Activated CD4-positive, alpha-beta T cell treated with anti-CD3 and anti-CD28 coated beads, Interleukin-2, Interleukin-6, amounts not matched to agents 100 ng/mL and 50 ng/mL, durations not matched to agents 16 hours and 8 hours (primary cell): ENCODE measurements around the gene NDUFAF2.
"Not testable (repeated sequence)": the region's sequence is repeated elsewhere in the genome, so short reads cannot be mapped to it uniquely, and the experiment has no call there.

Experiments used
- DNase-seq: peaks from one replicate; pipeline ENCODE4 v3.0.0-alpha.2; 2020

Gene NDUFAF2

GRCh38 chr5:60993875-60994571 is 49.0 kb downstream of the NDUFAF2 start:
- no peak for DNase-seq

GRCh38 chr5:60996368-60996767 is 51.4 kb downstream of the NDUFAF2 start:
- DNase-seq: no peak

GRCh38 chr5:60997721-60998120 is 52.7 kb downstream of the NDUFAF2 start:
- no peak for DNase-seq

- no peak for DNase-seq
Measured at GRCh38 chr5:61000887-61001286, 55.9 kb downstream of the NDUFAF2 start.

DNA sequence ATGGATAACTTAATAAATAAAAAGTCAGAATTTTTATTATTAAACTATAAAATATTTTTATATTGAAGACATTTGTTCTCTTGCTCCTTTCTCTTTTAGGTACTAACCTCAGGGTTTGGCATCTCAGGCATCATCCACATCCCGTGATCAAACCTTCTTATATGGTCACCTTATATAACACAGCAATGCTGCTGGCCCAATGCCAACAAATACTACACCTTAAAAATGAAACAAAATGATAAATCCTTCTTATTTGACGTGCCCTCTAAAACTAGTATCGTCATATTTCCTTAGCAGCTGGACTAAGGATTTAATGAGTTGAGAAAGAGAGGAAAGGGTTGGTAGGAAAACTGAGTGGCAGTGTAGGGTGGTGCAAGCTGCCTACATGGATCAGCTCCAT is 56.6 kb downstream of the NDUFAF2 start:
- no peak for DNase-seq

- no peak for DNase-seq
Measured at GRCh38 chr5:61002611-61003355, 57.8 kb downstream of the NDUFAF2 start.

DNA sequence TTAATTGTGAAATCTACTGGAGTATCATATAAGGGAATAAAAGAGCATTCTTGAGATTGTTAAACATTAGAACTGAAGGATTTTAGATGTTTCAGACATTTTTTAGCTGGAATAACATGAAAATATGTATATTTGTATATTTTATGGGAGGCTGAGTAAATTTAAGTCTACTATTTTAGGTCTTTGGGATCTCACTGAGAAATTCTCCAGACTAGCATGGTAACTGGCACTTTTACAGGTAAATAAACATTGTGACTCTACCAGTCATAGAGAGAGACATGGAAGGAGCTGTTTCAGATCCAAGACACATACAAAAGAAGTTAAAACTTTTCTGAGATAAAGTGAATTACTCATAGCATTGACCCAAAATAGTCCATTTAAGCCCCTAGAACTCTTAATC is 59.4 kb downstream of the NDUFAF2 start:
- no peak for DNase-seq

DNA sequence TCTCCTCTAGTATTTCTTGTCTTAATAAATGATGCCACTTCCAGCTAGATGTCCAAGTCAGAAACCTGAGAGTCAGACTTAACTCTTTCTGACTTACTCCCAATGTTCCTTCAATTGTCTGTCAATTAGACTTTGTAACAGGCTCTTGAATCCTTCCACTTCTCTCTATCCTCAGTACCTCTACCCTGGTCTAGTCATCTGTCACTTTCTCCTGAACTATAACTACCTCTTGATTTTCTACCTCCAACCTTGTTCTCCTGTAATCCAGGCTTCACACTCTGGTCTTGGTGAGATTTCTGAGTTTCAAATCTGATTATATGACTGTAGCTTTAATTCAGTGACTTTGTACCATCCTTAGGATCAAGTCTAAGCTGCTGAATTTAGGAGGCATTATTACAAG is 64.9 kb downstream of the NDUFAF2 start:
- DNase-seq: no peak

GRCh38 chr5:61010467-61011454 is 65.8 kb downstream of the NDUFAF2 start:
- DNase-seq: no peak

- DNase-seq: no peak
Measured at GRCh38 chr5:61018062-61018461, 73.1 kb downstream of the NDUFAF2 start.

- no peak for DNase-seq
Measured at GRCh38 chr5:61019642-61020041, 74.6 kb downstream of the NDUFAF2 start.

GRCh38 chr5:61020415-61020814 is 75.4 kb downstream of the NDUFAF2 start:
- DNase-seq: no peak

GRCh38 chr5:61023131-61023530 is 78.1 kb downstream of the NDUFAF2 start:
- no peak for DNase-seq

GRCh38 chr5:61026004-61026403 is 81.0 kb downstream of the NDUFAF2 start:
- DNase-seq: no peak

DNA sequence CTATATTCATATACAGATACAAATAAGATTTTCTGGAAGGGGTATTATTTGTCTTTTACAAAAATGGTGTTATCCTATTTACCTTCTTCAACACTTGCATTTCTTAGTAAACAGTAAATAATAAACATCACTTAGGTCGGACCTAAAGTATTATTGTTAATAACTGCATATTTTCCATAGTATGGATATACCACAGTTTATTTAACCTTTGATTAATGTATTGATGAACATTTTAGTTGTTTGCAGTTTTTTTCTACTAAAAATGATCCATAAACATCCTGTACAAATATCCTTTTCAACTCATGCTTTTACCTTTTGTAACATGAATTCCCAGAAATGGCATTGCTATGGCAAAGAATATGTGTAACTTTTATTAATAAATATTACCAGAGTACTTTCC is 83.4 kb downstream of the NDUFAF2 start:
- DNase-seq: no peak

DNA sequence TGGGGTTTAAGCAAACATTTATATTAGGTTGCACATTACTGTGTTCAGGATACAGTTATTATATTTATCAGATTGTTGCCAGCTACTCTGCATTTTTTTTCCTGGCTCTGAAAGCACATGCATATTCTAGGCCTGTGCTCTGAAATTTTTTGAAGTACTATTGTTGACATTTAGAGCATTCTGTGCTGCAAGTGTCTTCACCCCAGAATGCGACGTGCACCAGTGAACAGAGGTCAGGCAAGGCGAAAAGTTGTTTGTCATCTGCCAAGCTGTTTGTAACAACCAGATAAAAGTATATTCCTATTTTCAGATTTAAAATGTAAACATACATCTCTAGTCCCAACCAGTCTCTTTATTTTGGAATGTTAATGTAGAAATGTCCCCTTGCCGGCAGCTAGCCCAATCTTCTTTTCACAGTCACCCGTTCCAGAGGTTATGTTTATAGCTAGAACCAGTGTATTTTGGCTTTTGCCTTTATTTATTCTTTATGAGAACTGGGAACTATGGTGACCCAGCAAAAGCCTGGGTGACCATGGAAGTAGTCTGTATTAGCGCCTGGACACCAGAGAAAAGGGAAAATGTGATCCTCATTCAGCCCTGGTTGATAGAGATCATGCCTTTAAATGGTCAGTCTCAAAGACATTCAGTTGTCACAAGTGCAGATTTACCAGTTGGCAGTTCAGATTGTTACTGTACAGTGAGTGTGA is 84.6 kb downstream of the NDUFAF2 start:
- no peak for DNase-seq

DNA sequence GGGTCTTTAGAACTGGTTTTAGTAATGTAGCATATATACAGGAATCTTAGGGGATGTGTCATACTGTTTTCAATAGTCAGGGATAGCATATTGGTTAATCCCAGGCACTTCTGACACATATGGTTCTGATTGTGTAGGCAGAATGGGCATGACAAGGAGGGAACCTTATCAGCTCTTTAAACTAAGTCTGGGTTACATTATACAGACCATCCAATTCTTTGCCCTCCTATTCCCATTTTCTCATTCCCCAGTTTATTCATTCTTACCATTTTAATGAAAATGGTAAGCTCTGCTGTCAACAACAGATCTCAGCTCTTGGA is 85.1 kb downstream of the NDUFAF2 start:
- no peak for DNase-seq

DNA sequence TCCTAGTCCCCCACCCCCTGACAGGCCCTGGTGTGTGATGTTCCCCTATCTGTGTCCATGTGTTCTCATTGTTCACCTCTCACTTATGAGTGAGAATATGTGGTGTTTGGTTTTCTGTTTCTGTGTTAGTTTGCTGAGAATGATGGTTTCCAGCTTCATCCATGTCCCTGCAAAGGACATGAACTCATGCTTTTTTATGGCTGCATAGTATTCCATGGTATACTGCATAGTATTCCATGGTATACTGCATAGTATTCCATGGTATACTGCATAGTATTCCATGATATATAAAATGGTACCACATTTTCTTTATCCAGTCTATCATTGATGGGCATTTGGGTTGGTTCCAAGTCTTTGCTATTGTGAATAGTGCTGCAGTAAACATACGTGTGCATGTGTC is 86.3 kb downstream of the NDUFAF2 start:
- DNase-seq: not testable (repeated sequence)

- DNase-seq: no peak
Measured at GRCh38 chr5:61044545-61044944, 99.5 kb downstream of the NDUFAF2 start.

GRCh38 chr5:61047346-61047745 is 102.3 kb downstream of the NDUFAF2 start:
- no peak for DNase-seq

DNA sequence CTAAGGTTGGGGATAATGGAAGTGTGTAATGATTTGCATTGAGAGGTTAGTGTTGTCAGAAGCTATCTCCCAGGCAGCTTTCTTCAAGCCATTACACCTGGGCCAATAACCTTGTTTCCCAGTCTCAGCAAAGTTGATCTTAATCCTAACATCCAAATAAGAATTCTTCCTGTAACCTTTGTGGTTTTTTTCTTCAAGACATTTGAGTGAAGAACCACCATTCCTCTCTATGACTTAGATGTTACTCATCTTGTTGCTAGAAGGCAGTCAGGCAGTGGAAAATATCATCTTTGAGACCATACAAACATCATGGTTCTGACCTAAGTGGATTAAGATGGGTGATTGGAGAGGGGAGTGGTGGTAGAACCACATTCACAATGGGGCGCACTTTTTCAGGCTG is 103.5 kb downstream of the NDUFAF2 start:
- no peak for DNase-seq

- no peak for DNase-seq
Measured at GRCh38 chr5:61050292-61050691, 105.3 kb downstream of the NDUFAF2 start.

GRCh38 chr5:61051267-61051666 is 106.3 kb downstream of the NDUFAF2 start:
- DNase-seq: no peak
